Measurements from ENCODE around the gene NPR2. TPM values are rescaled to one million over a fixed set of nuclear protein-coding genes. Genes with fewer than 3 reads are reported as not detected.

Gene NPR2
- total RNA-seq, 1 experiment from 2014 or later = 18.8 TPM

GRCh38 chr9:35793461-35793860, 2.1 kb downstream of the NPR2 start:
- POLR2A ChIA-PET = no interaction called here
- Histone ChIP-seq H3K9ac (ENCODE audit: low read length) (no peak overlapping the region), H2AFZ (ENCODE audit: low read depth, low read length, poor library complexity, severe bottlenecking) (no peak overlapping the region), H3K27me3 (ENCODE audit: insufficient read depth, low read length) (no peaks in the 10 kb centered on the region), H3K36me3 (ENCODE audit: control insufficient read depth in 1 of 2, insufficient read depth in 2 of 2, low read length in 2 of 2) (0 out of 4 replicates have a peak, but pooled peaks cover 0 to 4% of the 10 kb centered on the region in 2 experiments), H3K4me1 (ENCODE audit: control insufficient read depth in 1 of 2, insufficient read depth in 2 of 2, low read length in 2 of 2) (peaks cover 0 to 20% of the 10 kb centered on the region in 2 experiments; a peak in 2 of 4 replicates), H3K9me2 (ENCODE audit: insufficient read depth) (no peaks in the 10 kb centered on the region), H4K20me1 (ENCODE audit: insufficient read depth) (no peaks in the 10 kb centered on the region), H3K4me2 (ENCODE audit: low read length) (no peak overlapping the region), H3K4me3 (replicated peaks in 1 of 2; ENCODE audit: low read depth in 1 of 2, low read length in 2 of 2) (no peak overlapping the region), H3K9me3 (ENCODE audit: control insufficient read depth in 1 of 2, insufficient read depth in 1 of 2, low read depth in 1 of 2, low read length in 2 of 2) (no peaks in the 10 kb centered on the region), H3K27ac (ENCODE audit: low read depth, low read length) (no peak overlapping the region), H3K79me2 (ENCODE audit: insufficient read depth, low read length) (no peaks in the 10 kb centered on the region)
- DNase-seq (ENCODE audit: low read depth, low spot score) = no peak
- no peak for ATAC-seq
- TF ChIP-seq SP1 (IDR thresholded peaks at IDR 0.05; ENCODE audit: low read depth) (no peak), ATF3 (IDR thresholded peaks at IDR 0.05) (no peak), MAX (IDR thresholded peaks at IDR 0.05) (no peak), CTCF (IDR thresholded peaks at IDR 0.05 in 2 of 3, conservative IDR thresholded peaks at IDR 0.05 in 1 of 3; ENCODE audit: borderline replicate concordance in 1 of 3, insufficient read depth in 1 of 3, low read depth in 2 of 3, low read length in 2 of 3) (no peak), ZFX (IDR thresholded peaks at IDR 0.05) (no peak), FOSL1 (IDR thresholded peaks at IDR 0.05; ENCODE audit: low read depth) (no peak), EZH2 (IDR thresholded peaks at IDR 0.05) (no peak), SRF (IDR thresholded peaks at IDR 0.05; ENCODE audit: low read depth) (no peak), POLR2AphosphoS5 (IDR thresholded peaks at IDR 0.05; ENCODE audit: low read depth, low read length) (no peak), EZH2phosphoT487 (IDR thresholded peaks at IDR 0.05; ENCODE audit: borderline replicate concordance) (no peak), ELF1 (IDR thresholded peaks at IDR 0.05; ENCODE audit: borderline replicate concordance, low read depth) (no peak), YY1 (IDR thresholded peaks at IDR 0.05; ENCODE audit: extremely low read depth, insufficient replicate concordance, low read depth, low read length) (no peak), CEBPB (IDR thresholded peaks at IDR 0.05; ENCODE audit: low read depth) (no peak), RAD21 (IDR thresholded peaks at IDR 0.05; ENCODE audit: low read depth) (no peak)
- RAD21 ChIA-PET (ENCODE audit: low non-redundant PET in 1 of 2, low total read pairs in 2 of 2, uncharacterized antibody in 2 of 2, unreplicated experiment in 2 of 2) = no interaction called here
- intact Hi-C loops (cut with micrococcal nuclease) = no loop called here
- BruUV-seq (replicated peaks) = no TSS peak
- CTCF ChIA-PET = interaction anchor here (1.0 kb wide), 1 partner anchor 89 kb away, joined by 4 read pairs; no protein-coding TSS in a partner anchor
